K562 (cell line): Measurements from ENCODE around the gene TRERF1. TPM values are rescaled to one million over a fixed set of nuclear protein-coding genes. Genes with fewer than 3 reads are reported as not detected.

Experiments
- CTBP1 ChIP-seq: fragments of 450-650 bp; IDR thresholded peaks from 2 replicates; pipeline ENCODE4 v1.6.1; 2016; ENCODE audit warnings: borderline replicate concordance
- EP300 ChIP-seq: IDR thresholded peaks from 2 replicates; pipeline ENCODE4 v1.6.1; 2012; ENCODE audit warnings: low read length, improper control_type of control experiment
- FOXJ3 ChIP-seq: sonication (generic); formaldehyde crosslinking; IDR thresholded peaks from 2 replicates; pipeline ENCODE4 v1.4.0; 2020; ENCODE audit warnings: mild to moderate bottlenecking, missing genetic modification reagents
- HEY1 ChIP-seq: fragments of 250-450 bp; sonication (Bioruptor Pico); IDR thresholded peaks from 2 replicates; pipeline ENCODE4 v1.5.0; 2020; ENCODE audit warnings: mild to moderate bottlenecking, moderate library complexity, borderline replicate concordance
- HINFP ChIP-seq: fragments of 450-650 bp; conservative IDR thresholded peaks from 2 replicates; pipeline ENCODE4 v1.6.1; 2016; ENCODE audit warnings: missing genetic modification characterization, low read depth, mild to moderate bottlenecking, control low read depth, missing compliant biosample characterization
- JUN ChIP-seq, 2 experiments: sonication (generic) in 1 of 2; formaldehyde crosslinking in 1 of 2; IDR thresholded peaks; 2 replicates each; pipeline versions ENCODE4 v1.6.1 to v1.8.0; 2012 to 2022; ENCODE audit warnings: borderline replicate concordance in 2 of 2, mild to moderate bottlenecking in 2 of 2, improper control_type of control experiment in 1 of 2, low read depth in 1 of 2, low read length in 1 of 2, missing genetic modification reagents in 1 of 2
- MNT ChIP-seq, 2 experiments: fragments of 450-650 bp; conservative IDR thresholded peaks; 2 replicates each; pipeline ENCODE4 v1.6.1; 2017; ENCODE audit warnings: mild to moderate bottlenecking in 2 of 2, moderate library complexity in 2 of 2
- MTA3 ChIP-seq: fragments of 450-650 bp; formaldehyde crosslinking; IDR thresholded peaks from 2 replicates; pipeline ENCODE4 v1.6.1; 2017; ENCODE audit warnings: mild to moderate bottlenecking, borderline replicate concordance
- MXD1 ChIP-seq: fragments of 250-450 bp; sonication (Bioruptor Pico); IDR thresholded peaks from 2 replicates; pipeline ENCODE4 v1.8.0; 2021; ENCODE audit warnings: borderline replicate concordance, mild to moderate bottlenecking, moderate library complexity; ENCODE audit not compliant: poor library complexity, severe bottlenecking
- NCOA1 ChIP-seq: fragments of 450-650 bp; IDR thresholded peaks from 2 replicates; pipeline ENCODE4 v1.6.1; 2016; ENCODE audit warnings: low read depth
- NKRF ChIP-seq: fragments of 450-650 bp; IDR thresholded peaks from 2 replicates; pipeline ENCODE4 v1.6.1; 2016; ENCODE audit warnings: borderline replicate concordance
- SIN3B ChIP-seq: fragments of 450-650 bp; IDR thresholded peaks from 2 replicates; pipeline ENCODE4 v1.6.1; 2017; ENCODE audit warnings: low read depth, mild to moderate bottlenecking, moderate library complexity
- SOX6 ChIP-seq: fragments of 450-650 bp; IDR thresholded peaks from 2 replicates; pipeline ENCODE4 v1.6.1; 2014; ENCODE audit warnings: mild to moderate bottlenecking
- TAF9B ChIP-seq: fragments of 450-650 bp; IDR thresholded peaks from 2 replicates; pipeline ENCODE4 v1.6.1; 2018; ENCODE audit warnings: mild to moderate bottlenecking; ENCODE audit not compliant: partially characterized antibody
- TBP ChIP-seq: optimal IDR thresholded peaks from 2 replicates; pipeline ENCODE3; 2011; ENCODE audit warnings: low read depth, low read length, improper control_type of control experiment
- TRIM28 ChIP-seq: fragments of 450-650 bp; IDR thresholded peaks from 2 replicates; pipeline ENCODE4 v1.6.1; 2017
- XRCC5 ChIP-seq: fragments of 200-400 bp; formaldehyde crosslinking; IDR thresholded peaks from 2 replicates; pipeline ENCODE4 v1.6.1; 2017; ENCODE audit warnings: low read depth, mild to moderate bottlenecking, low read length
- ZNF274 ChIP-seq: IDR thresholded peaks from 2 replicates; pipeline ENCODE4 v1.6.1; 2011; ENCODE audit warnings: low read depth, mild to moderate bottlenecking, low read length, moderate library complexity, borderline replicate concordance
- ZNF584 ChIP-seq: fragments of 200-800 bp; sonication (Bioruptor generic); IDR thresholded peaks from 2 replicates; pipeline ENCODE4 v1.6.1; 2016; ENCODE audit warnings: low read depth, mild to moderate bottlenecking, missing genetic modification characterization, missing compliant biosample characterization
- polyA plus RNA-seq, 8 experiments: library from polyadenylated mRNA; depleted of rRNA in 4 of 8; stranded (reverse) in 5 of 8; unstranded in 3 of 8; fragments of >200 nt; fragmentation: Nextera tagmentation in 2 of 8; fragmentation: Illumina TruSeq in 1 of 8; extraction: Ambion mirVana in 2 of 8; extraction: Trizol in 1 of 8; gene quantifications; 2 replicates each; pipeline versions ENCODE4 v1.2.1 to v1.2.3, GENCODE V29; 2011 to 2014; ENCODE audit warnings: inconsistent platforms in 1 of 8, missing spikeins in 1 of 8
- total RNA-seq, 7 experiments: library from RNA; depleted of rRNA in 6 of 7; stranded (reverse); fragments of >200 nt in 6 of 7; fragmentation: Illumina TruSeq in 2 of 7; extraction: Trizol in 2 of 7; gene quantifications; 2 replicates each; pipeline versions ENCODE4 v1.2.1 to v1.2.3, GENCODE V29; 2011 to 2021; ENCODE audit warnings: low replicate concordance in 1 of 7

TRERF1 gene
- total and polyA plus RNA-seq, 9 of the 15 experiments (the other 6 are each of a cell fraction or from before 2014, with no cell fraction given), result 0.04 to 0.20 (median 0.07) TPM; not detected in 3

- TF ChIP-seq NKRF, result peak; percentile 51
- no peak for TF ChIP-seq ZNF584
- TF ChIP-seq MTA3, result peak; percentile 87; the same call in 1 of the 2 replicates
- no peak for TF ChIP-seq ZNF274
- TF ChIP-seq NCOA1, result peak; percentile 8; the same call in 1 of the 2 replicates
- 0 out of 2 replicates have a peak, but pooled peaks have one; percentile 48 for TF ChIP-seq EP300
- 0 out of 2 replicates have a peak, but pooled peaks have one; percentile 32 for TF ChIP-seq HEY1 (CRISPR knock-in tag)
- TF ChIP-seq CTBP1, result peak; percentile 70
- peak; percentile 96 for TF ChIP-seq TBP
- peak; percentile 99 for TF ChIP-seq TAF9B
- peak; percentile 91 for TF ChIP-seq SIN3B
- TF ChIP-seq HINFP (tag), result no peak
- TF ChIP-seq FOXJ3 (CRISPR knock-in tag), result no peak
- peak; percentile 68; the same call in 1 of the 2 replicates for TF ChIP-seq JUN (IDR thresholded peaks at IDR 0.05; ENCODE audit: borderline replicate concordance, low read depth, low read length)
- TF ChIP-seq JUN (CRISPR knock-in tag; IDR thresholded peaks at IDR 0.05; ENCODE audit: borderline replicate concordance), result no peak
- no peak for TF ChIP-seq TRIM28
- TF ChIP-seq MXD1 (CRISPR knock-in tag), result no peak
- 0 out of 2 replicates have a peak, but pooled peaks have one; percentile 20 for TF ChIP-seq XRCC5
- TF ChIP-seq MNT (conservative IDR thresholded peaks at IDR 0.05), result peak; percentile 54 to 86; a peak in 2 of 4 replicates
- peak; percentile 73 for TF ChIP-seq SOX6
Measured at GRCh38 chr6:42217519-42218367, 234.0 kb downstream of the TRERF1 start, which contains the start of gene MRPS10 (continued).
